Hepatocyte (in vitro differentiated cells): ENCODE results near the gene KRT74.

Source experiments
- EZH2 ChIP-seq: fragments of 200-600 bp; sonication (generic); IDR thresholded peaks from 2 replicates; pipeline ENCODE4 v1.6.1; 2016; ENCODE audit warnings: antibody characterized with exemption, mild to moderate bottlenecking, borderline replicate concordance
- EZH2phosphoT487 ChIP-seq: fragments of 200-600 bp; sonication (generic); IDR thresholded peaks from one replicate; pipeline ENCODE4 v1.6.1; 2018; ENCODE audit warnings: antibody characterized with exemption, mild to moderate bottlenecking, low read depth, moderate library complexity; ENCODE audit not compliant: unreplicated experiment, severe bottlenecking
- TF ChIP-seq, protein P1 (sequence below): fragments of 200-600 bp; sonication (generic); IDR thresholded peaks from 2 replicates; pipeline ENCODE4 v1.5.1; 2016; ENCODE audit warnings: antibody characterized with exemption, mild to moderate bottlenecking; ENCODE audit not compliant: poor library complexity

DNA sequence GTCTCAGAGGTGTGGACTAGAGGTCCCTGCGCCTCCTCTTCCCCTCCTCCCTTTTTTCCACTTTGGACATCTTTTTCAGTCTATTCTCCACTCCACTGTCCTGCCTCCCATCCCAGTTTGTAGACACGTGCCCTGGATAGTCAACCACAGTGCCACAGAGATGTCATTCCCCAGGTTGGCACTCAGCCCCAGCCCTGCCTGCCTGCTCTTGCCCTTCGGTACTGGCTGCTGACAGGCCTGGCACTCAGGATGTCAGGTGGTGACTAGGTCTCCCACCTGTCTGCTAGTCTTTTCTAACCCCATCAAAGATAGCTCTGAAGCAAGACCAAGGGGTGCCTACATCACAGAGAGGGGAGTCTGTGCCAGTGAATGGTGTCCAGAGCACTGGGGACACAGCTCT, 36.5 kb downstream of the KRT74 start:
- TF ChIP-seq, protein P1, sequence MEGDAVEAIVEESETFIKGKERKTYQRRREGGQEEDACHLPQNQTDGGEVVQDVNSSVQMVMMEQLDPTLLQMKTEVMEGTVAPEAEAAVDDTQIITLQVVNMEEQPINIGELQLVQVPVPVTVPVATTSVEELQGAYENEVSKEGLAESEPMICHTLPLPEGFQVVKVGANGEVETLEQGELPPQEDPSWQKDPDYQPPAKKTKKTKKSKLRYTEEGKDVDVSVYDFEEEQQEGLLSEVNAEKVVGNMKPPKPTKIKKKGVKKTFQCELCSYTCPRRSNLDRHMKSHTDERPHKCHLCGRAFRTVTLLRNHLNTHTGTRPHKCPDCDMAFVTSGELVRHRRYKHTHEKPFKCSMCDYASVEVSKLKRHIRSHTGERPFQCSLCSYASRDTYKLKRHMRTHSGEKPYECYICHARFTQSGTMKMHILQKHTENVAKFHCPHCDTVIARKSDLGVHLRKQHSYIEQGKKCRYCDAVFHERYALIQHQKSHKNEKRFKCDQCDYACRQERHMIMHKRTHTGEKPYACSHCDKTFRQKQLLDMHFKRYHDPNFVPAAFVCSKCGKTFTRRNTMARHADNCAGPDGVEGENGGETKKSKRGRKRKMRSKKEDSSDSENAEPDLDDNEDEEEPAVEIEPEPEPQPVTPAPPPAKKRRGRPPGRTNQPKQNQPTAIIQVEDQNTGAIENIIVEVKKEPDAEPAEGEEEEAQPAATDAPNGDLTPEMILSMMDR, result no peak
- TF ChIP-seq EZH2 (no peak), EZH2phosphoT487 (no peak)
